Measurements from ENCODE around the gene PPP1R3G. TPM values are rescaled to one million over a fixed set of nuclear protein-coding genes. Genes with fewer than 3 reads are reported as not detected.

Gene PPP1R3G
- total RNA-seq (under 1 TPM in 1 of 2 experiments, not detected in 1; 0.08 TPM), polyA plus RNA-seq (not detected), total RNA-seq (0 to 0.26 (median 0.18) reads per million in 6 experiments)

DNA sequence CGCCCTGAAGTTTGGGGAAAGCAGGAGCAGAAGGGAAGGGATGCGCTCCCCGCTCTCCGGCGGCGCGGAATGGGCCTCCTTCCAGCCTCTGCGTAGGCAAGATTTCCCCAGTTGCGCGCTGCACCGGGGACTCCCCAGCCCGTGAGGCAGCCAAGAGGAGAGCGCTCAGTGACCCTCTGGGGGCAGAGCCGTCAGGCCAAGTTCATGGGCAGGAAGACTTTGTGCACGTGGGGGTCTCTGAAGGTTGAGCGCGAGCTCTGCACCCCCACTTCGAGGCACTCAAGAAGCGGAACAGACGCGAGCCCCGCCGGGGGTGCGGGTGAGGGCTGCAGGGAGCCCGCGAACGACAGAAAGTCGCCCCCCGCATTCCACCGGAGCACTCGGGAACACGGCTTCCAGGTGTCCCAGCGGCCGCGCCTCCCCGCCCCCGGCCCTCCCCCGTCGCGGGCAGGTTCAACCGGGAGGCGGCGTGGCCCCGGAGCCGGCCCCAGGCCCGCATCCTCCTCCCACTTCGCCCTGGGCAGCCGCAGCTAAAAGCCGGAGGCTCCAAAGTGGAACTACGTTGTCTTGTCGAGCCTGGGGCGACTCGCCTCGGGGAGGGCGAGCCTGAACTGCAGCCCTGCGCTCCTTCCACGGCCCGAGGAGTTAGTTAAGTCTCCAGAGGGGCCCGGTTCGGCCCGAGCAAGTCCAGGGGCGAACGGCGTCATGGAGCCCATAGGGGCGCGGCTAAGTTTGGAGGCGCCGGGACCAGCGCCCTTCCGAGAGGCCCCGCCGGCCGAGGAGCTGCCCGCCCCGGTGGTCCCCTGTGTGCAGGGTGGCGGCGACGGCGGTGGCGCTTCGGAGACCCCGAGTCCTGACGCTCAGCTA, at the start of gene PPP1R3G:
TSS of gene PPP1R3G (plus strand) at position 561 of the 867 bp plus-strand sequence. CDS start at position 706, 145 bp downstream.
- Mint-ChIP-seq H3K27ac (no peak within 1 kb of the TSS), H3K4me1 (peaks cover 0 to 22% (median 7%) of the 10 kb centered on the region in 4 donors), H3K36me3 (peaks cover 0 to 2% (median 0%) of the 10 kb centered on the region in 3 donors), H3K4me3 (peak within 1 kb of the TSS in 9 of 10 donors; percentile 25 to 69 (median 55)), H3K9me3 (no peaks in the 10 kb centered on the region), H3K27me3 (peaks cover 13 to 54% (median 34%) of the 10 kb centered on the region in 5 donors)
- DNase-seq (no peak), ATAC-seq (no peak)
- POLR2A ChIA-PET, result no interaction called here

DNA sequence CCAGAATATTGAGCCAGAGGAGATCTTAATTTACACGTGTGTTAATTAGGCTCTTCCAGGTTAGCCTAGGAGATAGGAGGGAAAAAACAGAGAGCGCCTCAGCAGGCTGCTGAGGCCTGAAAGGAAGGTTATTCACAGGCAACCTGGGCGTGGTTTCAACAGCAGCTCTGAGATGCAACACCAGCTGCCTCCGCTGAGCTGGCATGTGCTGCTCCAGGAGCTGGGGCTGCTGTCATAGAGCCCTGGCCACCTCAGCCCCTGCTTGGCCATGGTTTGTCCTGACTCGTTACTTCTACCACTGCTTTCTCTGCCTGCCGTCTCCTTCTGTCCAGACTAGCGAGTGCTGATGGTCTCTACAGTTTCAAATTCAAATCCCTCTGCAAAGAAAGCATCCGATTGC, 48.9 kb upstream of the PPP1R3G start:
- ATAC-seq (no peak), DNase-seq (no peak)
- no peaks in the 10 kb centered on the region for H3K27me3 Mint-ChIP-seq
- peaks cover 0 to 2% (median 0%) of the 10 kb centered on the region in 9 donors for H3K9me3 Mint-ChIP-seq
- peak overlapping the region in 2 of 10 donors; percentile 48 to 65 for H3K27ac Mint-ChIP-seq
- H3K4me3 Mint-ChIP-seq, result no peak overlapping the region
- peaks cover 0 to 9% (median 0%) of the 10 kb centered on the region in 3 donors for H3K36me3 Mint-ChIP-seq
- peaks cover 0 to 7% (median 3%) of the 10 kb centered on the region in 4 donors for H3K4me1 Mint-ChIP-seq
- POLR2A ChIA-PET, result no interaction called here

DNA sequence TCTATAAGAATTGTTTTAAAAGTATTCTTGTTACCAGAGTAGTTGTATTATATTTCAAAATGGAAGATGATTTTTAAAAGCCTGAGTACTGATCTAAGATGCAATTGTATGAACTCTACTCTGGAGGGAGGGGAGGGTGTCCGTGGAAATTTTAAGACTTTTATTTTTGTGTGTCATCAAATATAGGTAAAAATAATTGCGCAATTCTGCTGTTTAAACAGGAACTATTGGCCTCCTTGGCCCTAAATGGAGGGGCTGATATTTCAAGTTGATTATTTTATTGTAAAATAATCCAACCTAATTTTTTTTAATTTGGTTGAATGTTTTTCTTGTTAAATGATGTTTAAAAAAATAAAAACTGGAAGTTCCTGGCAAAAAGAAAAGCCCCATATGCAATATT, 43.2 kb upstream of the PPP1R3G start:
- Mint-ChIP-seq H3K27ac (no peak overlapping the region), H3K9me3 (peaks cover 0 to 17% (median 2%) of the 10 kb centered on the region in 9 donors), H3K4me1 (no peaks in the 10 kb centered on the region), H3K4me3 (no peak overlapping the region), H3K36me3 (peaks cover 21 to 44% (median 30%) of the 10 kb centered on the region in 3 donors), H3K27me3 (no peaks in the 10 kb centered on the region)
- no peak for DNase-seq
- POLR2A ChIA-PET, result no interaction called here
- no peak for ATAC-seq

DNA sequence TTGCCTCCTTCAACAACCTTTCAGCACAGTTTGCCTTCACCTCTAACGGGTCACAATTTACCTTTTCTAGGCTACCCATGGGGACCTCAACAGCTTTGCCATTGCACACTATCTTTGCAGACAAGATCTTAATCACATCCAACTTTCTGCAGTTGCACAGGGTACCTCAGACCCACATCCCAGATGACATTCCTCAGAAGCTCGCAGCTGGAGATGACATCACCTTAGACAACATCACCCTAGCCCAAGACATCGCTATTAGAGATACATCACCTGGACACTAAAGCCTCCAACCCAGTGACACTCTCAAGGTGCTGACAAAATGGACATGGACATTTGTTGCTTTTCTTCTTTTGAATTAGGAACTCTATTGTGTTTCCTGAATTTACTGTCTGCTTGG, 42.7 kb upstream of the PPP1R3G start:
- Mint-ChIP-seq H3K4me3 (no peak overlapping the region), H3K27ac (peak overlapping the region in 1 of 10 donors; percentile 11), H3K4me1 (no peaks in the 10 kb centered on the region), H3K36me3 (peaks cover 24 to 49% (median 30%) of the 10 kb centered on the region in 3 donors), H3K27me3 (no peaks in the 10 kb centered on the region), H3K9me3 (peaks cover 0 to 17% (median 4%) of the 10 kb centered on the region in 9 donors)
- ATAC-seq (no peak), DNase-seq (no peak)
- POLR2A ChIA-PET, result no interaction called here

DNA sequence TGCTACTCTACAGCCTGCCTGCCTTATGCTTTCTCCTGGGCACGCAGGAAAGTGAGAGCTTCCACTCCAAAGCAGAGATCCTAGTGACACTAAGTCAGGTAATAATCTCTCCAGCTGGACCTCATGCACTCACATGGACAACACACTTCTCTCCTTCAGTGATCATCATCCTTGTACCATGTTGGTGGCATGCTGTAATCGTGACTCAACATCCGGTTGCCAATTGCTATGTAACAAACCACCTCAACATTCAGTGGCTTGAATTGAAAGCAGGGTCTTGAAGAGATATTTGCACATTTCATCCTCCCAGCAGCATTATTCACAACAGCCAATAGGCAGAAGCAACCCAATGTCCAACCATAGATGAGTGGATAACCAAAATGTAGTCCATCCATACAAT, 40.3 kb upstream of the PPP1R3G start:
- Mint-ChIP-seq H3K4me1 (no peaks in the 10 kb centered on the region), H3K27ac (no peak overlapping the region), H3K27me3 (peaks cover 0 to 2% (median 0%) of the 10 kb centered on the region in 5 donors), H3K4me3 (no peak overlapping the region), H3K9me3 (peaks cover 0 to 37% (median 11%) of the 10 kb centered on the region in 9 donors), H3K36me3 (peaks cover 34 to 56% (median 42%) of the 10 kb centered on the region in 3 donors)
- POLR2A ChIA-PET, result no interaction called here
- DNase-seq, result no peak
- ATAC-seq, result no peak

DNA sequence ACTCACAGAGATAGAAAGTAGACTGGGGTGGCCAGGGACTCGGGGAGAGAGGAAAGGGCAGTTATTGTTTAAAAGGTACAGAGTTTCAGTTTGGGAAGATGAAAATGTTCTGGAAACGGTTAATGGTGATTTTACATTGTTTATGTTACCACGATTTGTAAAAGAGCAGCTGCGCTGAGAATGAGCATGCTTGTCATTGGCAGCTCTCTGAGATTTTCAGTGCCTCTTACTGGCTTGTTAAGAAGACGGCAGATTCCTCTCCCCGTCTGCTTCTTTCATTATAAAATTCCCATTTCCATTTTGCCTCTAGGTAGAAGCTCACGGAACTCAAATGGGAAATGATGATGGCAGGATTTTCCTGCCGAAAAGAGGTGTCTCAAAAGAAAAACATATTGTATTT, 39.7 kb upstream of the PPP1R3G start:
- POLR2A ChIA-PET, result no interaction called here
- Mint-ChIP-seq H3K36me3 (peaks cover 34 to 56% (median 47%) of the 10 kb centered on the region in 3 donors), H3K4me1 (no peaks in the 10 kb centered on the region), H3K4me3 (no peak overlapping the region), H3K27me3 (peaks cover 0 to 2% (median 0%) of the 10 kb centered on the region in 5 donors), H3K9me3 (peaks cover 4 to 43% (median 15%) of the 10 kb centered on the region in 9 donors), H3K27ac (no peak overlapping the region)
- ATAC-seq, result no peak
- DNase-seq, result no peak

DNA sequence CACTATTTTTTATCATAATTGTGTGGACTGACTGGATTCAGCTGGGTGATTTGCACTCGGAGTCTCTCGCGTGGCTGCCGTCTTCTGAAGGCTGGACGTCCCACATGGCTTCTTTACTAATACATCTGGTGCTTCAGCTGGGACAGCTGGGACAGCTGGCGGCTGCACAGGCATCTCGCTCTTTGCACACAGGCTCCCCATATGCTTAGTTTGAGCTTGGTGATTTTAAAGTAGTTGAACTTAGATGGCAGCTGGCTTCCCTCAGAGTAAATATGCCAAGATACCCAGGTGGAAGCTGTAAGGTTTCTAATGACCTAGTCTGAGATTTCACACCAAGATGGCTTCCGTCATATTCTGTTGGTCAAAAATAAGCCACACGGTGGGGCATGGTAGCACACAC, 38.7 kb upstream of the PPP1R3G start:
- H3K9me3 Mint-ChIP-seq, result peaks cover 12 to 53% (median 25%) of the 10 kb centered on the region in 9 donors
- POLR2A ChIA-PET, result no interaction called here
- H3K36me3 Mint-ChIP-seq, result peaks cover 38 to 61% (median 58%) of the 10 kb centered on the region in 3 donors

DNA sequence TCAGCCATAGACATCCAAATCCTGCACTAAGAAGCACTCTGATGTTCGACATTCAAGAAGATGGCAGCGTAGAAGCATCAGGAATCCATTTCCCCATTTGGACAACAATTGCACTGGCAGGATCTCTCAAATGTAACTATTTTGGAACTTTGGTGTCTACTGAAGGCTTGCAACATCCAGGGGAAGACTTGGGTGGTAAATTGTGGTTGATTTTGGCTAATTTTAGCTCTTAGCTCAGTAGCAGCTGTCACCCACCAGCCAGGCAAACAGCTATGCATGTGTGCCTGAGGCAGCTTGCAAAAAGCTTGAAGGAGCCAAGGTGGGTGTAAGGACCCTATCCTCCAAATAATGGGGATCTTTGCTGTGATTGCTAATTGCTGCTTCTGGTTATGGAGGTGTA, 35.1 kb upstream of the PPP1R3G start:
- peaks cover 15 to 65% (median 32%) of the 10 kb centered on the region in 9 donors for H3K9me3 Mint-ChIP-seq
- POLR2A ChIA-PET, result no interaction called here
- peaks cover 16 to 62% (median 35%) of the 10 kb centered on the region in 3 donors for H3K36me3 Mint-ChIP-seq
- ATAC-seq (no peak), DNase-seq (no peak)
- H3K27me3 Mint-ChIP-seq, result peaks cover 0 to 2% (median 0%) of the 10 kb centered on the region in 5 donors
- peaks cover 0 to 2% (median 0%) of the 10 kb centered on the region in 4 donors for H3K4me1 Mint-ChIP-seq
- no peak overlapping the region for H3K4me3 Mint-ChIP-seq
- no peak overlapping the region for H3K27ac Mint-ChIP-seq

More for the DNA sequence above, 38.7 kb upstream of the PPP1R3G start:
- H3K4me3 Mint-ChIP-seq, result no peak overlapping the region
- no peaks in the 10 kb centered on the region for H3K4me1 Mint-ChIP-seq
- no peak for ATAC-seq
- H3K27me3 Mint-ChIP-seq, result peaks cover 0 to 2% (median 0%) of the 10 kb centered on the region in 5 donors
- no peak for DNase-seq
- no peak overlapping the region for H3K27ac Mint-ChIP-seq

DNA sequence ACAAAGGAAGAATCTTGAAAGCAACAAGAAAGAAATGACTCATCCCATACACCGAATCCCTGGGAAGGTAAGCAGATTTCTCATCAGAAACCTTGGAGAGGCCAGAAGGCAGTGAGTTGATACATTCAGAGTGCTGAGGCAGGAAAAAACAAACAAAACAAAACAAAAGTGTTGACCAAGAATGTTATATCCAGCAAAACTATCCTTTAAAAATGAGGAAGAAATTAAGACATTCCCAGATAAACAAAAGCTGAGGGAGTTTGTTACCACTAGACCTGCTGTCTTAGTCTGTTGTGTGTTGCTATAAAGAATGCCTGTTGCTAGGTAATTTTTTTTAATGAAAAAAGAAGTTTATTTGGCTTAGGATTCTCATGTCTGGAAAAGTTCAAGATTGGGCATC, 33.7 kb upstream of the PPP1R3G start:
- Mint-ChIP-seq H3K9me3 (peaks cover 15 to 62% (median 32%) of the 10 kb centered on the region in 9 donors), H3K27ac (no peak overlapping the region), H3K4me3 (no peak overlapping the region), H3K4me1 (peaks cover 0 to 2% (median 0%) of the 10 kb centered on the region in 4 donors), H3K36me3 (peaks cover 11 to 54% (median 27%) of the 10 kb centered on the region in 3 donors), H3K27me3 (peaks cover 0 to 2% (median 0%) of the 10 kb centered on the region in 5 donors)
- DNase-seq, result no peak
- no peak for ATAC-seq
- POLR2A ChIA-PET, result no interaction called here

DNA sequence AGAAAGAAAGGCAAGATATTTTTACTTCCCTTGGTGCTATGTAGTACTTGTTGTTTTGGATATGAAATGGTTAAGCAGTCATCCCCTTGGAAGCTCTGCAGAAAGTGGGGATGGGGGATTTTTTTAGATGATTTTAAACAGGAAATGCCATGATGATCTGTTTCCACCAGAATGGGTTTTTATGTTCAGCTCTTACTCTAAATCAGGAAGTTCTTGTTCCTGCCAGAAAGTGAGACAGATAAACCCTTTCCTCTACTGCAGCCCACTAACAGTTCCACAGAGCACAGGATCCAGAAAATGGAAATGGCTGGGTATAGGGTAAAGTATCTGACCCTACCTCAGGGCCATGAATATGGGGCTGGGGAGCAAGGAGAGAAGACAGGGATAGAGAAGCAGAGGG, 32.1 kb upstream of the PPP1R3G start:
- H3K4me3 Mint-ChIP-seq, result no peak overlapping the region
- no peak for ATAC-seq
- no peaks in the 10 kb centered on the region for H3K27me3 Mint-ChIP-seq
- no peak overlapping the region for H3K27ac Mint-ChIP-seq
- peaks cover 12 to 52% (median 32%) of the 10 kb centered on the region in 9 donors for H3K9me3 Mint-ChIP-seq
- DNase-seq, result no peak
- POLR2A ChIA-PET, result no interaction called here
- H3K36me3 Mint-ChIP-seq, result peaks cover 11 to 45% (median 15%) of the 10 kb centered on the region in 3 donors
- H3K4me1 Mint-ChIP-seq, result peaks cover 0 to 2% (median 0%) of the 10 kb centered on the region in 4 donors

DNA sequence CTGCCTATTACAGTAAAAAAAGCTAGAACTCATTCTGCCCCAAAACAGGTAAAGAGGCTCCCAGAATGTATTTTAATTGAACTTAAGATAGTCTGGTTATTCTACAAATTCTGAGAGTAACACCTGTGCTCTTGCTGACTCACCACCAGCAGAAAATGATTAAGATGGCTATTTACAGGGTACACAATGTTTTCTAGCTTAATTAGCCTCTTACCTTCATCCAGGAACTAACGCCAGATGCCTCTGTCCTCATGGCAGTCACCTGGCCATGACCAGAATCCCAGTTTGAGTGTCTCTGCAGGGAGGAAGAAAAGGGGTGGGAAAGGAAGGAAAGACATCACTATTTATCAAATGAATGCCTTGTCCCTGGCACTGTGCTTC, 31.3 kb upstream of the PPP1R3G start:
- Mint-ChIP-seq H3K27ac (no peak overlapping the region), H3K9me3 (peaks cover 10 to 44% (median 27%) of the 10 kb centered on the region in 9 donors), H3K27me3 (peaks cover 0 to 4% (median 0%) of the 10 kb centered on the region in 5 donors), H3K36me3 (peaks cover 8 to 40% (median 14%) of the 10 kb centered on the region in 3 donors), H3K4me3 (no peak overlapping the region), H3K4me1 (peaks cover 0 to 2% (median 0%) of the 10 kb centered on the region in 4 donors)
- ATAC-seq, result no peak
- DNase-seq, result no peak
- POLR2A ChIA-PET, result no interaction called here

DNA sequence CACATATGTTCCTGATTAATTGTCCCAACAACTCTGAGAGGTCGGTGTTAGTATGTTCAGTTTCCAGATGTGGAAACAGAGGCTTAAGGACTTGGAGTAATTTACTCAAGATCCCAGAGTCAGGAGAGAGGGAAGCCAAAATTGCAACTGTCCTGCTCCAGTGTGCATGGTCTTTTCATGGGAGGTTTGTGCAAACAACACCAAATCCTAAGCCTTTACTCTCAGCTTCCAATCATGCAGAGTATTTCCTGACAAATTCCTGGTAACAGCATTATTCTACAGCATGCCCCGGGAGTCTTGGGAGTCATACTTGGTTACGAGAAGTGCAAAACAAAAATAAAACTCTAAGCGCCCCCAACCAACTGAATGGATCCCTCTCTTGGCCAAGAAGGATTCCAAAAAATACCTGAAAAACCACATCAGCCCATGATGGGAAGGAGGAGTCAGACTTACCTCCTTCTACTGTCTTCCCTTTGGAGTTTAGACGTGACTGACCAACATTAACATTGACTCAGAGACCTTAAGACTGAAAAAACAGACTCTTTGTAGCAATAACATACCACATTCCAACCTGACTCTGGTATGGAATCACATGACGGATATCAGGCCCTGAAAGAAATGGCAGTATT, 30.8 kb upstream of the PPP1R3G start:
- Mint-ChIP-seq H3K4me1 (peaks cover 0 to 2% (median 0%) of the 10 kb centered on the region in 4 donors), H3K9me3 (peaks cover 10 to 39% (median 22%) of the 10 kb centered on the region in 9 donors), H3K4me3 (no peak overlapping the region), H3K36me3 (peaks cover 8 to 38% (median 14%) of the 10 kb centered on the region in 3 donors), H3K27me3 (peaks cover 0 to 4% (median 0%) of the 10 kb centered on the region in 5 donors), H3K27ac (no peak overlapping the region)
- POLR2A ChIA-PET, result no interaction called here
- DNase-seq (no peak), ATAC-seq (no peak)

DNA sequence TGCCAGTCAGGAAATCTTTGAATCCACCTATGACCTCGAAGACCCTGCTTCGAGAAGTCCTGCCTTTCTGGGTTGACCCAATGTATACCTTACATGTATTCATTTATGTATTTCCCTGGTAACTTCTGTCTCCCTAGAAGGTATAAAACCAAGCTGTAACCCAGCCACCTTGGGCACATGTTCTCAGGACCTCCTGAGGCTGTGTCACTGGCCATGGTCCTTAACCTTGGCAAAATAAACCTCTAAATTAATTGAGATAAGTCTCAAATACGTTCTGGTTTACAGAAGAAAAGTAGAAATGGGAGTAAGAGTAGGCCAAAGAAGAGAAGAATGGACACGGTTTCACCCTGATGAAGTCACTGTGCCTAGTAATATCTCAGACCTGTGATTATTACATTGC, 30.0 kb upstream of the PPP1R3G start:
- ATAC-seq (no peak), DNase-seq (no peak)
- H3K4me1 Mint-ChIP-seq, result peaks cover 0 to 2% (median 0%) of the 10 kb centered on the region in 4 donors
- H3K36me3 Mint-ChIP-seq, result peaks cover 8 to 31% (median 11%) of the 10 kb centered on the region in 3 donors
- H3K27ac Mint-ChIP-seq, result no peak overlapping the region
- H3K4me3 Mint-ChIP-seq, result no peak overlapping the region
- peaks cover 10 to 31% (median 22%) of the 10 kb centered on the region in 9 donors for H3K9me3 Mint-ChIP-seq
- H3K27me3 Mint-ChIP-seq, result peaks cover 0 to 4% (median 0%) of the 10 kb centered on the region in 5 donors
- POLR2A ChIA-PET, result no interaction called here

All from naive thymus-derived CD8-positive, alpha-beta T cell (primary cell).